Smooth muscle cell (in vitro differentiated cells): ENCODE measurements around the gene EPHB1. TPM values are rescaled to one million over a fixed set of nuclear protein-coding genes. Genes with fewer than 3 reads are reported as not detected.
"Not testable (repeated sequence)": the region's sequence is repeated elsewhere in the genome, so short reads cannot be mapped to it uniquely, and the experiment has no call there.

Experiments used
- DNase-seq: peaks from one replicate; lab custom pipeline; 2025; ENCODE audit not compliant: unreplicated experiment; lab: John Stamatoyannopoulos, UW
- H2AFZ ChIP-seq: fragments of 200-600 bp; sonication (generic); 2 replicates; pipeline ENCODE4 v1.6.0; 2016; ENCODE audit warnings: antibody characterized with exemption, low read depth, mild to moderate bottlenecking
- H3F3A ChIP-seq: fragments of 200-600 bp; sonication (generic); 2 replicates; pipeline ENCODE4 v1.6.0; 2017; ENCODE audit warnings: antibody characterized with exemption, low read depth
- H3K27ac ChIP-seq: fragments of 200-600 bp; sonication (generic); 2 replicates; pipeline ENCODE4 v1.5.1; 2016; ENCODE audit warnings: low read depth, mild to moderate bottlenecking
- H3K27me3 ChIP-seq: fragments of 200-600 bp; sonication (generic); 2 replicates; pipeline ENCODE4 v1.6.1; 2016; ENCODE audit warnings: low read depth, mild to moderate bottlenecking
- H3K36me3 ChIP-seq: fragments of 200-600 bp; sonication (generic); 2 replicates; pipeline ENCODE4 v1.5.1; 2016; ENCODE audit warnings: low read depth
- H3K4me1 ChIP-seq: fragments of 200-600 bp; sonication (generic); 2 replicates; pipeline ENCODE4 v1.5.1; 2016; ENCODE audit warnings: low read depth
- H3K4me2 ChIP-seq: fragments of 200-600 bp; sonication (generic); 2 replicates; pipeline ENCODE4 v1.6.0; 2016; ENCODE audit warnings: mild to moderate bottlenecking
- H3K4me3 ChIP-seq: fragments of 200-600 bp; sonication (generic); 2 replicates; pipeline ENCODE4 v1.5.1; 2016; ENCODE audit warnings: mild to moderate bottlenecking
- H3K79me2 ChIP-seq: fragments of 200-600 bp; sonication (generic); 2 replicates; pipeline ENCODE4 v1.6.0; 2016; ENCODE audit warnings: low read depth, mild to moderate bottlenecking
- H3K9ac ChIP-seq: fragments of 200-600 bp; sonication (generic); 2 replicates; pipeline ENCODE4 v1.6.0; 2016; ENCODE audit warnings: low read depth
- H3K9me3 ChIP-seq: fragments of 200-600 bp; sonication (generic); replicated peaks from 2 replicates; pipeline ENCODE4 v1.5.1; 2016; ENCODE audit warnings: low read depth
- H4K20me1 ChIP-seq: fragments of 200-600 bp; sonication (generic); 2 replicates; pipeline ENCODE4 v1.6.0; 2016; ENCODE audit warnings: low read depth
- whole genome bisulfite sequencing: methylation state at CpG from one replicate; pipeline ENCODE4 v1.1.7; 2016; ENCODE audit warnings: low lambda C conversion rate; 5-methylcytosine and 5-hydroxymethylcytosine counted together
- polyA plus RNA-seq: library from polyadenylated mRNA; unstranded; fragments of >200 nt; fragmentation: Nextera tagmentation; extraction: Ambion mirVana; gene quantifications from 2 replicates; pipeline ENCODE4 v1.2.1, GENCODE V29; 2016
- total RNA-seq: library from RNA; depleted of rRNA; stranded (reverse); fragments of >200 nt; gene quantifications from 2 replicates; pipeline ENCODE4 v1.2.3, GENCODE V29; 2014
- TF ChIP-seq, protein P1 (sequence below): fragments of 200-600 bp; sonication (generic); IDR thresholded peaks from 2 replicates; pipeline ENCODE4 v1.5.1; 2017; ENCODE audit warnings: borderline replicate concordance, mild to moderate bottlenecking, antibody characterized with exemption; ENCODE audit not compliant: insufficient read depth, poor library complexity, severe bottlenecking

EPHB1 gene
- total and polyA plus RNA-seq, 2 experiments from 2014 or later = 2.5 to 2.6 TPM

- H3K4me3 ChIP-seq = no peak overlapping the region
- H2AFZ ChIP-seq = no peak overlapping the region
- H3K9me3 ChIP-seq = no peaks in the 10 kb centered on the region
- no peak overlapping the region for H3K4me2 ChIP-seq
- no peaks in the 10 kb centered on the region for H3K4me1 ChIP-seq
- no peaks in the 10 kb centered on the region for H3F3A ChIP-seq
- no peak overlapping the region for H3K27ac ChIP-seq
- H3K27me3 ChIP-seq = no peaks in the 10 kb centered on the region
- no peaks in the 10 kb centered on the region for H3K36me3 ChIP-seq
- no peaks in the 10 kb centered on the region for H4K20me1 ChIP-seq
- 88% methylated on average over 6 of the region's 6 CpGs for WGBS
- DNase-seq = no peak
- no peak overlapping the region for H3K9ac ChIP-seq
- H3K79me2 ChIP-seq = no peaks in the 10 kb centered on the region
- TF ChIP-seq, protein P1, sequence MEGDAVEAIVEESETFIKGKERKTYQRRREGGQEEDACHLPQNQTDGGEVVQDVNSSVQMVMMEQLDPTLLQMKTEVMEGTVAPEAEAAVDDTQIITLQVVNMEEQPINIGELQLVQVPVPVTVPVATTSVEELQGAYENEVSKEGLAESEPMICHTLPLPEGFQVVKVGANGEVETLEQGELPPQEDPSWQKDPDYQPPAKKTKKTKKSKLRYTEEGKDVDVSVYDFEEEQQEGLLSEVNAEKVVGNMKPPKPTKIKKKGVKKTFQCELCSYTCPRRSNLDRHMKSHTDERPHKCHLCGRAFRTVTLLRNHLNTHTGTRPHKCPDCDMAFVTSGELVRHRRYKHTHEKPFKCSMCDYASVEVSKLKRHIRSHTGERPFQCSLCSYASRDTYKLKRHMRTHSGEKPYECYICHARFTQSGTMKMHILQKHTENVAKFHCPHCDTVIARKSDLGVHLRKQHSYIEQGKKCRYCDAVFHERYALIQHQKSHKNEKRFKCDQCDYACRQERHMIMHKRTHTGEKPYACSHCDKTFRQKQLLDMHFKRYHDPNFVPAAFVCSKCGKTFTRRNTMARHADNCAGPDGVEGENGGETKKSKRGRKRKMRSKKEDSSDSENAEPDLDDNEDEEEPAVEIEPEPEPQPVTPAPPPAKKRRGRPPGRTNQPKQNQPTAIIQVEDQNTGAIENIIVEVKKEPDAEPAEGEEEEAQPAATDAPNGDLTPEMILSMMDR = no peak
Measured at GRCh38 chr3:135056733-135057310, 261.8 kb downstream of the EPHB1 start.

DNA sequence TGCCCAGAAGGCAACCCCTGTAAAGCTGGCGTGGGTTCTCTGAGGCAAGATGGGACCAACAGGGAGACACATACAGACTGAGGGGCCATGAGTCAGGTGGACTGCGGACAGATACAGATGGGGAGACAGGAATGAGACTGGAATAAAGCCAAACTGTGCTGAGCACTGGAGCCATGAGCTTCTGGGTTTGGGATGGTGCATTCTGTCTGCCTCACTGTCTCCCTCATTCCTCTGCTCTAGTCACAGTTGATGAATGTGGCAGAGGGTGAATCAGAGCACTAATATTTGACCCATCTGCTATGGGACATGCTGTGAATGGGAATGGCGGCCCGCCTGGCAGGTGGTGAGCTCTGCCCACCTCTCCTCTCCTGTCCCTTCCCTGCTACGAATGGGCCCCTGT lies 262.9 kb downstream of the EPHB1 start:
- Histone ChIP-seq H2AFZ (no peak overlapping the region), H3K4me2 (no peak overlapping the region), H3K27me3 (no peaks in the 10 kb centered on the region), H3K4me1 (no peaks in the 10 kb centered on the region), H3K27ac (no peak overlapping the region), H3K9ac (no peak overlapping the region), H3K4me3 (no peak overlapping the region), H4K20me1 (no peaks in the 10 kb centered on the region), H3K36me3 (no peaks in the 10 kb centered on the region), H3K9me3 (no peaks in the 10 kb centered on the region), H3K79me2 (no peaks in the 10 kb centered on the region), H3F3A (no peaks in the 10 kb centered on the region)
- TF ChIP-seq, protein P1 = no peak
- 93% methylated on average over 5 of the region's 5 CpGs for WGBS
- DNase-seq = no peak

GRCh38 chr3:135059580-135059979 lies 264.5 kb downstream of the EPHB1 start:
- H3K79me2 ChIP-seq = no peaks in the 10 kb centered on the region
- H3F3A ChIP-seq = no peaks in the 10 kb centered on the region
- H3K4me1 ChIP-seq = no peaks in the 10 kb centered on the region
- no peaks in the 10 kb centered on the region for H3K36me3 ChIP-seq
- no peaks in the 10 kb centered on the region for H3K27me3 ChIP-seq
- no peak for DNase-seq
- TF ChIP-seq, protein P1 = no peak
- WGBS = 91% methylated on average over 6 of the region's 6 CpGs
- H3K4me3 ChIP-seq = no peak overlapping the region
- H2AFZ ChIP-seq = no peak overlapping the region
- no peak overlapping the region for H3K27ac ChIP-seq
- H3K9me3 ChIP-seq = no peaks in the 10 kb centered on the region
- H3K9ac ChIP-seq = no peak overlapping the region
- no peaks in the 10 kb centered on the region for H4K20me1 ChIP-seq
- H3K4me2 ChIP-seq = no peak overlapping the region

GRCh38 chr3:135066844-135067727 lies 272.0 kb downstream of the EPHB1 start:
- 76% methylated on average over 5 of the region's 5 CpGs for WGBS

More at GRCh38 chr3:135066844-135067727, 272.0 kb downstream of the EPHB1 start:
- not testable (repeated sequence) for H3K79me2 ChIP-seq, H2AFZ ChIP-seq, H3K9me3 ChIP-seq, H3K27me3 ChIP-seq, H3K4me1 ChIP-seq, H3K4me2 ChIP-seq, H3K9ac ChIP-seq, H3K4me3 ChIP-seq, DNase-seq, H3K36me3 ChIP-seq, H3F3A ChIP-seq, H4K20me1 ChIP-seq, H3K27ac ChIP-seq
